GM12878 (cell line): Measurements from ENCODE around the gene DAPK2. TPM values are rescaled to one million over a fixed set of nuclear protein-coding genes. Genes with fewer than 3 reads are reported as not detected.
A peak's percentile ranks its signal among the peaks of the same experiment; 100 is the strongest.

Experiments
- BRCA1 ChIP-seq: IDR thresholded peaks from 2 replicates; pipeline ENCODE4 v1.6.1; 2011; ENCODE audit warnings: low read depth, low read length, improper control_type of control experiment
- CREB1 ChIP-seq: IDR thresholded peaks from 2 replicates; pipeline ENCODE4 v1.6.1; 2012; ENCODE audit warnings: low read depth, mild to moderate bottlenecking, inconsistent platforms
- CREM ChIP-seq: IDR thresholded peaks from 2 replicates; pipeline ENCODE4 v1.6.1; 2014; ENCODE audit warnings: antibody characterized with exemption, low read depth
- HDAC6 ChIP-seq: fragments of 200-600 bp; sonication (generic); IDR thresholded peaks from one replicate; pipeline ENCODE4 v1.8.0; 2017; ENCODE audit warnings: antibody characterized with exemption; ENCODE audit not compliant: unreplicated experiment
- JUNB ChIP-seq: IDR thresholded peaks from 2 replicates; pipeline ENCODE4 v1.6.1; 2016; ENCODE audit warnings: antibody characterized with exemption, mild to moderate bottlenecking
- MTA3 ChIP-seq: IDR thresholded peaks from 2 replicates; pipeline ENCODE4 v1.6.1; 2012; ENCODE audit warnings: low read length, inconsistent platforms, borderline replicate concordance
- NFYA ChIP-seq: IDR thresholded peaks from 2 replicates; pipeline ENCODE4 v1.6.1; 2011; ENCODE audit warnings: low read depth, mild to moderate bottlenecking, low read length, improper control_type of control experiment, borderline replicate concordance
- NR2F1 ChIP-seq: fragments of 450-650 bp; conservative IDR thresholded peaks from 2 replicates; pipeline ENCODE4 v1.6.1; 2017; ENCODE audit warnings: mild to moderate bottlenecking
- PAX5 ChIP-seq: IDR thresholded peaks from 2 replicates; pipeline ENCODE4 v1.6.1; 2011; ENCODE audit warnings: low read depth, low read length, borderline replicate concordance
- PAX8 ChIP-seq: fragments of 450-650 bp; IDR thresholded peaks from 2 replicates; pipeline ENCODE4 v1.6.1; 2017; ENCODE audit warnings: mild to moderate bottlenecking, moderate library complexity
- PML ChIP-seq: IDR thresholded peaks from 2 replicates; pipeline ENCODE4 v1.6.1; 2012; ENCODE audit warnings: low read length, inconsistent platforms
- RAD51 ChIP-seq: fragments of 450-650 bp; IDR thresholded peaks from 2 replicates; pipeline ENCODE4 v1.6.1; 2016; ENCODE audit warnings: moderate library complexity, mild to moderate bottlenecking, inconsistent platforms
- SIN3A ChIP-seq: IDR thresholded peaks from 2 replicates; pipeline ENCODE4 v1.6.1; 2012; ENCODE audit warnings: low read depth, low read length, improper control_type of control experiment
- SMARCA5 ChIP-seq: fragments of 450-650 bp; IDR thresholded peaks from 2 replicates; pipeline ENCODE4 v1.6.1; 2017; ENCODE audit warnings: mild to moderate bottlenecking
- TCF12 ChIP-seq: IDR thresholded peaks from 2 replicates; pipeline ENCODE4 v1.6.1; 2011; ENCODE audit warnings: low read depth, mild to moderate bottlenecking, low read length
- ZNF217 ChIP-seq: fragments of 450-650 bp; IDR thresholded peaks from 2 replicates; pipeline ENCODE4 v1.6.1; 2017; ENCODE audit warnings: antibody characterized with exemption, mild to moderate bottlenecking
- ZNF24 ChIP-seq: fragments of 450-650 bp; IDR thresholded peaks from 2 replicates; pipeline ENCODE4 v1.6.1; 2017; ENCODE audit warnings: antibody characterized with exemption, mild to moderate bottlenecking
- polyA plus RNA-seq, 11 experiments: library from polyadenylated mRNA; depleted of rRNA in 4 of 11; unstranded in 6 of 11; stranded (reverse) in 5 of 11; fragments of >200 nt; fragmentation: Nextera tagmentation in 4 of 11; fragmentation: Illumina TruSeq in 1 of 11; extraction: Ambion mirVana in 4 of 11; extraction: Trizol in 1 of 11; gene quantifications; 1 replicate in 1 of 11; 2 replicates in 10 of 11; pipeline versions ENCODE4 v1.2.1 to v1.2.3, GENCODE V29; 2011 to 2016; ENCODE audit warnings: inconsistent platforms in 2 of 11, missing spikeins in 2 of 11, low read depth in 1 of 11
- total RNA-seq, 4 experiments: library from RNA; depleted of rRNA in 3 of 4; stranded (reverse); fragments of >200 nt in 3 of 4; fragmentation: Illumina TruSeq in 1 of 4; extraction: Trizol in 1 of 4; gene quantifications; 2 replicates each; pipeline versions ENCODE4 v1.2.1 to v1.2.3, GENCODE V29; 2013 to 2021
- TF ChIP-seq, protein P1 (sequence below): fragments of 450-650 bp; formaldehyde crosslinking; IDR thresholded peaks from 2 replicates; pipeline ENCODE4 v1.4.0; 2022; ENCODE audit warnings: mild to moderate bottlenecking, moderate library complexity
- TF ChIP-seq, protein P2 (sequence below): fragments of 450-650 bp; IDR thresholded peaks from 2 replicates; pipeline ENCODE4 v1.6.1; 2017; ENCODE audit warnings: antibody characterized with exemption, mild to moderate bottlenecking, moderate library complexity
- TF ChIP-seq, protein P3 (sequence below): fragments of 450-650 bp; IDR thresholded peaks from 2 replicates; pipeline ENCODE4 v1.6.1; 2017; ENCODE audit warnings: low read depth, mild to moderate bottlenecking, moderate library complexity
- TF ChIP-seq, protein P4 (sequence below): fragments of 450-650 bp; formaldehyde crosslinking; IDR thresholded peaks from 2 replicates; pipeline ENCODE4 v1.5.0; 2022; ENCODE audit warnings: mild to moderate bottlenecking, missing genetic modification characterization

The DAPK2 gene
- total and polyA plus RNA-seq, 10 of the 15 experiments (the other 5 are each of a cell fraction or from before 2014, with no cell fraction given) = 0.69 to 8.4 (median 4.1) TPM

DNA sequence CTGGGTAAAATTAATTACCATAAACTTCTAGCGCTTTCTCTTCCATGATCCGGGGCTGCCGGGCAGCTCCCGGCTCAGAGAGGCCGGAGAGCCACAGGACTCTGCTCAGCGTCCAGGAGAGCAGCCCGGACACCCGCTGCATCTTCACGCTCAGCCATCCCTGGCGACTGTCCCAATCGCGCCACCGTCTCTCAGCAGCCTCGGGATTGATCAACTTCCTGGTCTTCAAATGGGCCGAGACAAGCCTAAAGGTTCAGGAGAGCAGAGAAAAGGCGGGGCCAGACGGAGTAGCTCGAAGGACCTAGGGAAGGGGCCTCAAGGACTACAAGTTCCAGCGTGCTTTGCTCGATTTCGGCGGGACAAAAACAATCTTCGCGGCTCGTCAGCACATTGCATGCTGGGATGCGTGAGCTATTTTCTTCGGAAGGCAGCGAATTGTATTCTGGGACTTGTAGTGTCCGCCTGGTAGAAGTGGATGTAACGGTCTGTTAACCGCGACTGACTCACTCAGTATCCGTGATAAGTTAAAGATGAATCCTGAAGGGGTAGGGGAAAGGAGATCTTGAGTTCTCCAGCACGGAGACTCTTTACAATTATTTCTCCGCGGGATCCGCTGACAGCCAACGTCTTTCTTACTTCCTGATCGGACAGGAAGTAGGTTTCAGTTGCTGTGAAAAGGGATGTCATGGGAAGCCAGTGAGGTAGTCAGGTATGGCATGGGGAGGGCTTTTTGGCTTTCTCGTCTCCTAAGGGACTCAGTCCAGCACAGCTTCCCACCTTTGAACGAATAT, 47.5 kb upstream of the DAPK2 start, which contains the start of gene CIAO2A (continued):
- TF ChIP-seq, protein P1, sequence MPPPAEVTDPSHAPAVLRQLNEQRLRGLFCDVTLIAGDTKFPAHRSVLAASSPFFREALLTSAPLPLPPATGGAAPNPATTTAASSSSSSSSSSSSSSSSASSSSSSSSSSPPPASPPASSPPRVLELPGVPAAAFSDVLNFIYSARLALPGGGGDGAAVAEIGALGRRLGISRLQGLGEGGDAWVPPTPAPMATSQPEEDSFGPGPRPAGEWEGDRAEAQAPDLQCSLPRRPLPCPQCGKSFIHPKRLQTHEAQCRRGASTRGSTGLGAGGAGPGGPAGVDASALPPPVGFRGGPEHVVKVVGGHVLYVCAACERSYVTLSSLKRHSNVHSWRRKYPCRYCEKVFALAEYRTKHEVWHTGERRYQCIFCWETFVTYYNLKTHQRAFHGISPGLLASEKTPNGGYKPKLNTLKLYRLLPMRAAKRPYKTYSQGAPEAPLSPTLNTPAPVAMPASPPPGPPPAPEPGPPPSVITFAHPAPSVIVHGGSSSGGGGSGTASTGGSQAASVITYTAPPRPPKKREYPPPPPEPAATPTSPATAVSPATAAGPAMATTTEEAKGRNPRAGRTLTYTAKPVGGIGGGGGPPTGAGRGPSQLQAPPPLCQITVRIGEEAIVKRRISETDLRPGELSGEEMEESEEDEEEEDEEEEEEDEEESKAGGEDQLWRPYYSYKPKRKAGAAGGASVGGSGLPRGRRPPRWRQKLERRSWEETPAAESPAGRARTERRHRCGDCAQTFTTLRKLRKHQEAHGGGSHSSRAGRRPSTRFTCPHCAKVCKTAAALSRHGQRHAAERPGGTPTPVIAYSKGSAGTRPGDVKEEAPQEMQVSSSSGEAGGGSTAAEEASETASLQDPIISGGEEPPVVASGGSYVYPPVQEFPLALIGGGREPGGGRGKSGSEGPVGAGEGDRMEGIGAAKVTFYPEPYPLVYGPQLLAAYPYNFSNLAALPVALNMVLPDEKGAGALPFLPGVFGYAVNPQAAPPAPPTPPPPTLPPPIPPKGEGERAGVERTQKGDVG (CRISPR knock-in tag) = no peak
- TF ChIP-seq CREB1 = peak; percentile 95
- no peak for TF ChIP-seq PAX8
- TF ChIP-seq ZNF217 = no peak
- no peak for TF ChIP-seq HDAC6
- no peak for TF ChIP-seq NR2F1
- TF ChIP-seq SIN3A = peak; percentile 69
- TF ChIP-seq SMARCA5 = no peak
- TF ChIP-seq, protein P2, sequence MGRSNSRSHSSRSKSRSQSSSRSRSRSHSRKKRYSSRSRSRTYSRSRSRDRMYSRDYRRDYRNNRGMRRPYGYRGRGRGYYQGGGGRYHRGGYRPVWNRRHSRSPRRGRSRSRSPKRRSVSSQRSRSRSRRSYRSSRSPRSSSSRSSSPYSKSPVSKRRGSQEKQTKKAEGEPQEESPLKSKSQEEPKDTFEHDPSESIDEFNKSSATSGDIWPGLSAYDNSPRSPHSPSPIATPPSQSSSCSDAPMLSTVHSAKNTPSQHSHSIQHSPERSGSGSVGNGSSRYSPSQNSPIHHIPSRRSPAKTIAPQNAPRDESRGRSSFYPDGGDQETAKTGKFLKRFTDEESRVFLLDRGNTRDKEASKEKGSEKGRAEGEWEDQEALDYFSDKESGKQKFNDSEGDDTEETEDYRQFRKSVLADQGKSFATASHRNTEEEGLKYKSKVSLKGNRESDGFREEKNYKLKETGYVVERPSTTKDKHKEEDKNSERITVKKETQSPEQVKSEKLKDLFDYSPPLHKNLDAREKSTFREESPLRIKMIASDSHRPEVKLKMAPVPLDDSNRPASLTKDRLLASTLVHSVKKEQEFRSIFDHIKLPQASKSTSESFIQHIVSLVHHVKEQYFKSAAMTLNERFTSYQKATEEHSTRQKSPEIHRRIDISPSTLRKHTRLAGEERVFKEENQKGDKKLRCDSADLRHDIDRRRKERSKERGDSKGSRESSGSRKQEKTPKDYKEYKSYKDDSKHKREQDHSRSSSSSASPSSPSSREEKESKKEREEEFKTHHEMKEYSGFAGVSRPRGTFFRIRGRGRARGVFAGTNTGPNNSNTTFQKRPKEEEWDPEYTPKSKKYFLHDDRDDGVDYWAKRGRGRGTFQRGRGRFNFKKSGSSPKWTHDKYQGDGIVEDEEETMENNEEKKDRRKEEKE = no peak
- TF ChIP-seq NFYA = no peak
- TF ChIP-seq CREM = peak; percentile 95
- no peak for TF ChIP-seq PAX5
- 0 out of 2 replicates have a peak, but pooled peaks have one; percentile 26 for TF ChIP-seq BRCA1
- no peak; the same call in 1 of the 2 replicates for TF ChIP-seq MTA3
- peak; percentile 11; the same call in 1 of the 2 replicates for TF ChIP-seq RAD51
- no peak for TF ChIP-seq TCF12
- TF ChIP-seq, protein P3, sequence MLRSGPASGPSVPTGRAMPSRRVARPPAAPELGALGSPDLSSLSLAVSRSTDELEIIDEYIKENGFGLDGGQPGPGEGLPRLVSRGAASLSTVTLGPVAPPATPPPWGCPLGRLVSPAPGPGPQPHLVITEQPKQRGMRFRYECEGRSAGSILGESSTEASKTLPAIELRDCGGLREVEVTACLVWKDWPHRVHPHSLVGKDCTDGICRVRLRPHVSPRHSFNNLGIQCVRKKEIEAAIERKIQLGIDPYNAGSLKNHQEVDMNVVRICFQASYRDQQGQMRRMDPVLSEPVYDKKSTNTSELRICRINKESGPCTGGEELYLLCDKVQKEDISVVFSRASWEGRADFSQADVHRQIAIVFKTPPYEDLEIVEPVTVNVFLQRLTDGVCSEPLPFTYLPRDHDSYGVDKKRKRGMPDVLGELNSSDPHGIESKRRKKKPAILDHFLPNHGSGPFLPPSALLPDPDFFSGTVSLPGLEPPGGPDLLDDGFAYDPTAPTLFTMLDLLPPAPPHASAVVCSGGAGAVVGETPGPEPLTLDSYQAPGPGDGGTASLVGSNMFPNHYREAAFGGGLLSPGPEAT = no peak; the same call in 1 of the 2 replicates
- TF ChIP-seq PML = no peak; the same call in 1 of the 2 replicates
- TF ChIP-seq JUNB = no peak
- TF ChIP-seq ZNF24 = no peak
- TF ChIP-seq, protein P4, sequence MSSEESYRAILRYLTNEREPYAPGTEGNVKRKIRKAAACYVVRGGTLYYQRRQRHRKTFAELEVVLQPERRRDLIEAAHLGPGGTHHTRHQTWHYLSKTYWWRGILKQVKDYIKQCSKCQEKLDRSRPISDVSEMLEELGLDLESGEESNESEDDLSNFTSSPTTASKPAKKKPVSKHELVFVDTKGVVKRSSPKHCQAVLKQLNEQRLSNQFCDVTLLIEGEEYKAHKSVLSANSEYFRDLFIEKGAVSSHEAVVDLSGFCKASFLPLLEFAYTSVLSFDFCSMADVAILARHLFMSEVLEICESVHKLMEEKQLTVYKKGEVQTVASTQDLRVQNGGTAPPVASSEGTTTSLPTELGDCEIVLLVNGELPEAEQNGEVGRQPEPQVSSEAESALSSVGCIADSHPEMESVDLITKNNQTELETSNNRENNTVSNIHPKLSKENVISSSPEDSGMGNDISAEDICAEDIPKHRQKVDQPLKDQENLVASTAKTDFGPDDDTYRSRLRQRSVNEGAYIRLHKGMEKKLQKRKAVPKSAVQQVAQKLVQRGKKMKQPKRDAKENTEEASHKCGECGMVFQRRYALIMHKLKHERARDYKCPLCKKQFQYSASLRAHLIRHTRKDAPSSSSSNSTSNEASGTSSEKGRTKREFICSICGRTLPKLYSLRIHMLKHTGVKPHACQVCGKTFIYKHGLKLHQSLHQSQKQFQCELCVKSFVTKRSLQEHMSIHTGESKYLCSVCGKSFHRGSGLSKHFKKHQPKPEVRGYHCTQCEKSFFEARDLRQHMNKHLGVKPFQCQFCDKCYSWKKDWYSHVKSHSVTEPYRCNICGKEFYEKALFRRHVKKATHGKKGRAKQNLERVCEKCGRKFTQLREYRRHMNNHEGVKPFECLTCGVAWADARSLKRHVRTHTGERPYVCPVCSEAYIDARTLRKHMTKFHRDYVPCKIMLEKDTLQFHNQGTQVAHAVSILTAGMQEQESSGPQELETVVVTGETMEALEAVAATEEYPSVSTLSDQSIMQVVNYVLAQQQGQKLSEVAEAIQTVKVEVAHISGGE (CRISPR knock-in tag) = no peak
